HCT116 (cell line): ENCODE results near the gene IGSF3. TPM values are rescaled to one million over a fixed set of nuclear protein-coding genes. Genes with fewer than 3 reads are reported as not detected.
"Not testable (repeated sequence)": the region's sequence is repeated elsewhere in the genome, so short reads cannot be mapped to it uniquely, and the experiment has no call there.

ENCODE experiments used
- ATAC-seq: fragments of 200-7000 bp; cut with Tn5 transposase; 2 replicates; pipeline ENCODE4 v1.9.1; 2020; ENCODE audit warnings: mild to moderate bottlenecking, moderate library complexity
- BruUV-seq: library from RNA; stranded (reverse); fragments of 400-500 nt; replicated peaks from 2 replicates; lab custom pipeline; 2021; lab: Mats Ljungman, UMichigan
- CTCF ChIA-PET: fragments of 300-600 bp; sonication (Branson Sonifier 250); formaldehyde crosslinking; loops from one replicate; lab custom pipeline; 2021; ENCODE audit warnings: antibody characterized with exemption; lab: Charles Lee
- POLR2A ChIA-PET: fragments of 300-600, 350-600 bp; sonication (Branson Sonifier 250); formaldehyde crosslinking; loops from one replicate; lab custom pipeline; 2021; ENCODE audit warnings: antibody characterized with exemption; lab: Charles Lee
- RAD21 ChIA-PET, 2 experiments: fragments of 300-600 bp; sonication (Branson Sonifier 250); formaldehyde crosslinking; loops; one replicate each; lab custom pipeline; 2023; ENCODE audit warnings: low total read pairs in 2 of 2; ENCODE audit not compliant: uncharacterized antibody in 2 of 2, unreplicated experiment in 2 of 2, low non-redundant PET in 1 of 2; lab: Charles Lee
- DNase-seq: peaks from one replicate; pipeline ENCODE4 v3.0.0-alpha.2; 2010; ENCODE audit warnings: low read depth, low spot score
- H2AFZ ChIP-seq: fragments of 200-600 bp; shearing (Covaris generic), sonication (generic); 2 replicates; pipeline ENCODE4 v1.6.1; 2017; ENCODE audit warnings: low read depth, mixed run types, mixed read lengths, antibody characterized with exemption, low read length; ENCODE audit not compliant: poor library complexity, severe bottlenecking
- H3K27ac ChIP-seq: 2 replicates; pipeline ENCODE4 v1.5.1; 2012; ENCODE audit warnings: low read depth, low read length
- H3K27me3 ChIP-seq: fragments of 200-600 bp; sonication (generic); 2 replicates; pipeline ENCODE4 v1.6.1; 2016; ENCODE audit warnings: mixed run types, low read length, mixed read lengths; ENCODE audit not compliant: insufficient read depth
- H3K36me3 ChIP-seq, 2 experiments: fragments of 200-500 bp in 1 of 2; fragments of 200-600 bp in 1 of 2; sonication (Bioruptor generic) in 1 of 2; sonication (generic) in 1 of 2; 2 replicates each; pipeline versions ENCODE4 v1.5.1 to v1.6.1; 2014 to 2016; ENCODE audit warnings: low read length in 2 of 2, inconsistent platforms in 1 of 2, mixed read lengths in 1 of 2, mixed run types in 1 of 2; ENCODE audit not compliant: insufficient read depth in 2 of 2, control insufficient read depth in 1 of 2
- H3K4me1 ChIP-seq, 2 experiments: fragments of 200-600 bp in 1 of 2; sonication (generic) in 1 of 2; 2 replicates each; pipeline versions ENCODE4 v1.5.1 to v1.6.1; 2012 to 2017; ENCODE audit warnings: low read length in 2 of 2, inconsistent platforms in 1 of 2, mild to moderate bottlenecking in 1 of 2, mixed read lengths in 1 of 2, mixed run types in 1 of 2, moderate library complexity in 1 of 2; ENCODE audit not compliant: insufficient read depth in 2 of 2, control insufficient read depth in 1 of 2
- H3K4me2 ChIP-seq: fragments of 200-600 bp; sonication (generic); 2 replicates; pipeline ENCODE4 v1.6.1; 2017; ENCODE audit warnings: mixed run types, low read length, mixed read lengths
- H3K4me3 ChIP-seq, 2 experiments: fragments of 200-600 bp in 1 of 2; sonication (generic) in 1 of 2; replicated peaks in 1 of 2; 2 replicates each; pipeline ENCODE4 v1.5.1; 2011 to 2016; ENCODE audit warnings: low read length in 2 of 2, control low read depth in 1 of 2, low read depth in 1 of 2, mild to moderate bottlenecking in 1 of 2, mixed read lengths in 1 of 2, mixed run types in 1 of 2
- H3K79me2 ChIP-seq: fragments of 200-600 bp; sonication (generic); 2 replicates; pipeline ENCODE4 v1.6.1; 2017; ENCODE audit warnings: mild to moderate bottlenecking, mixed run types, low read length, moderate library complexity, mixed read lengths; ENCODE audit not compliant: insufficient read depth
- H3K9ac ChIP-seq: fragments of 200-600 bp; sonication (generic); 2 replicates; pipeline ENCODE4 v1.6.1; 2016; ENCODE audit warnings: low read length, mixed read lengths
- H3K9me2 ChIP-seq: fragments of 200-600 bp; sonication (generic), shearing (Covaris generic); 2 replicates; pipeline ENCODE4 v1.6.1; 2017; ENCODE audit warnings: mixed run types, mild to moderate bottlenecking, moderate library complexity; ENCODE audit not compliant: insufficient read depth
- H3K9me3 ChIP-seq, 2 experiments: fragments of 200-500 bp in 1 of 2; fragments of 200-600 bp in 1 of 2; sonication (Bioruptor generic) in 1 of 2; sonication (generic) in 1 of 2; 2 replicates each; pipeline ENCODE4 v1.6.1; 2014 to 2017; ENCODE audit warnings: low read length in 2 of 2, mixed read lengths in 2 of 2, inconsistent platforms in 1 of 2, low read depth in 1 of 2, mild to moderate bottlenecking in 1 of 2, mixed run types in 1 of 2, moderate library complexity in 1 of 2; ENCODE audit not compliant: control insufficient read depth in 1 of 2, insufficient read depth in 1 of 2
- H4K20me1 ChIP-seq: fragments of 200-600 bp; sonication (generic), shearing (Covaris generic); 2 replicates; pipeline ENCODE4 v1.6.1; 2017; ENCODE audit warnings: mixed run types, mild to moderate bottlenecking, moderate library complexity; ENCODE audit not compliant: insufficient read depth
- RAD21 ChIP-seq: IDR thresholded peaks from 2 replicates; pipeline ENCODE4 v1.6.1; 2012; ENCODE audit warnings: low read depth, mild to moderate bottlenecking
- intact Hi-C: fragments of 100-400 bp; cut with micrococcal nuclease; formaldehyde crosslinking; loops from 2 replicates; pipeline ENCODE4 v1.10.0; 2022
- total RNA-seq: library from RNA; stranded (reverse); gene quantifications from one replicate; pipeline ENCODE4 v1.2.1, GENCODE V29; 2021; ENCODE audit not compliant: unreplicated experiment
- TF ChIP-seq, protein P1 (sequence below), 3 experiments: fragments of 200-600 bp in 1 of 3; sonication (generic) in 1 of 3; IDR thresholded peaks in 2 of 3; conservative IDR thresholded peaks in 1 of 3; 2 replicates each; pipeline ENCODE4 v1.5.1; 2012 to 2017; ENCODE audit warnings: low read depth in 2 of 3, low read length in 2 of 3, antibody characterized with exemption in 1 of 3, borderline replicate concordance in 1 of 3, control low read depth in 1 of 3, mild to moderate bottlenecking in 1 of 3, mixed read lengths in 1 of 3, mixed run types in 1 of 3, moderate library complexity in 1 of 3; ENCODE audit not compliant: insufficient read depth in 1 of 3

Gene IGSF3
- total RNA-seq, 1 experiment from 2014 or later, result 18.6 TPM

DNA sequence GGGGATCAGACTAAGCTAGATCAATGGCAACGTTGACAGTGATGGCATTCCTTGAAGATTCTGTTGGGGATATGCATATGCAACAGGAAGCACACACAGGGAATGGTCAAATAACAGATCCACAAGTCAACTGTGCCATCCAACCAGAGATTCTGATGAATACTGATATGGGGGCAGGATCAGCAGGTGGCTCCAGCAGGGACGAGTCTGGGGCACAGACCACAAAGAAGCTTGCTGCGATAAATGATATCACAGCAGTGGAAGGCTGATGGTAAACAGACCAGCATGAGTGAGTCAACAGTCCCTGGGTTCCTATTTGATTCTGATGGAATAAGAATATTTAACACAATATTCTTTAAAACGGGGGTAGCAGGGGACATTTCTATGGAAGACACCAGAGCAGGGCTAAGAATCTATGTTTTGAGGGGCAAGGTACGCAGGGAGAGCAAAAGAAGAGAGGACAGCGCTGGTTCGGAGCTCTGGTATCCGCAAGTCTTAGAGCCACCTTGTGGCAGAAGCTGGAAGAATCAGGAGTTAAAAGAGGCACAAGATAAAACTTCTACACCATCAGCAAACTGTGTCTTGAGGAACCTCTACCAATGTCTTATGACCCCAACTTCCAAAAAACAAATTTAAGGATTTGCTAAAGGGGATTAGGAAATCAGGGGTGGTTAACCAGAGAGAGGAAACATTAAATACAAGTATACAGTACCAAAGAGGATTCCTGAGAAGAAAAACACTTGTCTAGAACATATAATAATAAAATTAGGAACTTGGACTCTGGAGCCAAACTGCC is 71.4 kb downstream of the IGSF3 start:
- H3K36me3 ChIP-seq, POLR2A ChIA-PET, BruUV-seq, H3K9me3 ChIP-seq, H3K27ac ChIP-seq, H3K4me3 ChIP-seq, H3K9ac ChIP-seq, H3K4me1 ChIP-seq, H4K20me1 ChIP-seq, H3K27me3 ChIP-seq, H3K9me2 ChIP-seq, intact Hi-C loops, H2AFZ ChIP-seq, H3K79me2 ChIP-seq: not testable (repeated sequence)
- TF ChIP-seq RAD21, result peak; percentile 38
- TF ChIP-seq, protein P1, sequence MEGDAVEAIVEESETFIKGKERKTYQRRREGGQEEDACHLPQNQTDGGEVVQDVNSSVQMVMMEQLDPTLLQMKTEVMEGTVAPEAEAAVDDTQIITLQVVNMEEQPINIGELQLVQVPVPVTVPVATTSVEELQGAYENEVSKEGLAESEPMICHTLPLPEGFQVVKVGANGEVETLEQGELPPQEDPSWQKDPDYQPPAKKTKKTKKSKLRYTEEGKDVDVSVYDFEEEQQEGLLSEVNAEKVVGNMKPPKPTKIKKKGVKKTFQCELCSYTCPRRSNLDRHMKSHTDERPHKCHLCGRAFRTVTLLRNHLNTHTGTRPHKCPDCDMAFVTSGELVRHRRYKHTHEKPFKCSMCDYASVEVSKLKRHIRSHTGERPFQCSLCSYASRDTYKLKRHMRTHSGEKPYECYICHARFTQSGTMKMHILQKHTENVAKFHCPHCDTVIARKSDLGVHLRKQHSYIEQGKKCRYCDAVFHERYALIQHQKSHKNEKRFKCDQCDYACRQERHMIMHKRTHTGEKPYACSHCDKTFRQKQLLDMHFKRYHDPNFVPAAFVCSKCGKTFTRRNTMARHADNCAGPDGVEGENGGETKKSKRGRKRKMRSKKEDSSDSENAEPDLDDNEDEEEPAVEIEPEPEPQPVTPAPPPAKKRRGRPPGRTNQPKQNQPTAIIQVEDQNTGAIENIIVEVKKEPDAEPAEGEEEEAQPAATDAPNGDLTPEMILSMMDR (IDR thresholded peaks at IDR 0.05 in 2 of 3, conservative IDR thresholded peaks at IDR 0.05 in 1 of 3; ENCODE audit: borderline replicate concordance in 1 of 3, insufficient read depth in 1 of 3, low read depth in 2 of 3, low read length in 2 of 3), result peak; percentile 28 to 50 (median 46); a peak in 4 of 6 replicates
- ChIA-PET CTCF (interaction anchor here (0.5 to 2.7 kb wide), 12 partner anchors 12 to 801 kb away, joined by 3 to 28 read pairs (median 4); partner anchors contain the start of genes CD58, IGSF3 and TTF2), RAD21 (interaction anchor here in 1 of 2 experiments (1.6 kb wide), 1 partner anchor 21 kb away, joined by 8 read pairs; no protein-coding TSS in a partner anchor)
- peak overlapping the region; percentile 17; the same call in 1 of the 2 replicates for H3K4me2 ChIP-seq
- ATAC-seq (peak; percentile 84), DNase-seq (peak; percentile 6)
